Activated naive CD8-positive, alpha-beta T cell treated with anti-CD3 and anti-CD28 coated beads, Interleukin-2, amount 50 U/mL, for 24 hours (primary cell): ENCODE data around the gene ARVCF.
A peak's percentile ranks its signal among the peaks of the same experiment; 100 is the strongest.

Source experiments
- ATAC-seq: fragments of 150-1000 bp; cut with Tn5 transposase; one replicate; pipeline ENCODE4 v1.10.0; 2021
- DNase-seq: peaks from one replicate; pipeline ENCODE4 v3.0.0; 2021
- H3K27ac Mint-ChIP-seq: one replicate; pipeline ENCODE4 v1.8.0; 2021; ENCODE audit warnings: mild to moderate bottlenecking, mixed read lengths
- H3K27me3 Mint-ChIP-seq: one replicate; pipeline ENCODE4 v1.8.0; 2021; ENCODE audit warnings: mixed read lengths
- H3K36me3 Mint-ChIP-seq: one replicate; pipeline ENCODE4 v1.8.0; 2021; ENCODE audit warnings: low read depth, mixed read lengths
- H3K4me1 Mint-ChIP-seq: one replicate; pipeline ENCODE4 v1.8.0; 2021; ENCODE audit warnings: mixed read lengths
- H3K4me3 Mint-ChIP-seq: one replicate; pipeline ENCODE4 v1.8.0; 2021; ENCODE audit warnings: mild to moderate bottlenecking, moderate library complexity, mixed read lengths
- H3K9me3 Mint-ChIP-seq: one replicate; pipeline ENCODE4 v1.8.0; 2021; ENCODE audit warnings: mixed read lengths

The ARVCF gene

DNA sequence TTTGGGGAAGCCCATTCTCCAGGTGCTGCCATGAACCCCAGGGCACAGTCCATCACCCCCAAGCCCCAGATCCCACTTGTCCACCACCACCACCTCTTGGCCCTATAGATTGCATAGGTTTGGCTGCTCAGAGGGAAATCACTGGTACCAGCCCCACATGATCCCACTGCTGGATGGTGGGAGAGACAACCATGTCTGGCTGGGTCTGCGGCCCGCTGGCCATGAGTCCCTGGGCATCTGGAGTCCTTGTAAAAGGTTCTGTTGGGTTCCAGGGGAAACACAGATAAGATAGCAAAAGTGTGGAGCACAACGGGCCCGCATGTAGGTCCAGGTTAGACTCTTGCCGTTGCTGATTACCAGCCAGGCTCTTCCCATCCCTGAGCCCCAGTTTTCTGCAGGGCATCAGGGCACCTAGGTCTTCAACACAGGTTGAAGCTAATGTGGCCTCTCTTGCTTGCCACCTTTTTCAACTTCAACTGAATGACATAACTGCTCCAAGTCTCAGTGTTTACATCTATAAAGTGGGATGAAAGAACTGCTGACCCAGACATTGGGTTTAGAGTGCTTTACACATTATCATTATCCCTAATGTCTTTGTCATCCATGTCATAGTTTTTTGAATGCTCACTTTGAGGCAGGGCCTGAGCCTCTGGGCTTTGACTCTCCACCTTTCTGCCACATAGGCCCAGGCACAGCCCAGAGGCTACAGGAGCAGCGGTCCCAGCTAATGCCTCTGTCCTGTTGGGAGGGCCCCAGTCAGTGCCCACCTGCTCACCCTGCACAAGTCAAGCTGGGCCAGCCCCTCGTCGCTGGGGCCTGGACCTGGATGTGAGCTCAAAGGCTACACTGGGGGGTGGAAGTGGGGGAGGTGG lies 3.3 kb upstream of the ARVCF start:
- peaks cover 30% of the 10 kb centered on the region for H3K4me1 Mint-ChIP-seq
- H3K4me3 Mint-ChIP-seq: peak overlapping the region; percentile 84
- H3K27ac Mint-ChIP-seq: peak overlapping the region; percentile 83
- no peak for ATAC-seq
- H3K9me3 Mint-ChIP-seq: no peaks in the 10 kb centered on the region
- H3K27me3 Mint-ChIP-seq: peaks cover 21% of the 10 kb centered on the region
- no peak for DNase-seq
- H3K36me3 Mint-ChIP-seq: peaks cover 2% of the 10 kb centered on the region

DNA sequence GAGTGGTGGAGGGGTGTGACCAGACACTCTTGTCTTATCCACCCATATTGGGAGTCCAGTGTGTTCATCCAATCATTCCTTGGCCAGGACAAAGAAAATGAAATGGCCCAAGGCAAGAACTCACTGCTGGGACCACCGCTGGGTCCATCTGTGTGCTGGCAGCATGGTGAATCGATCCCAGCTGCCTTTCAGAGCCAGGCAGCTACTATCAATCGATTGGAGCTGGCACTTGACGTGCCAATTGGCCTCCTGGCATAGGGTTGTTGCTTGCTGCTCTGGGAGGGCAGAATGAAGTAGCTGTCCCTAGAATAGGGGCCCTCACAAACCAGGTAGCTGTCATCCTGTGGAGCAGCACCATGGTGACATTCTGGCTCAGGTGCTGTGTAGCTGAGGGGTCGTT lies 1.4 kb upstream of the ARVCF start:
- Mint-ChIP-seq H3K9me3 (no peaks in the 10 kb centered on the region), H3K36me3 (no peaks in the 10 kb centered on the region), H3K4me1 (peaks cover 22% of the 10 kb centered on the region), H3K27me3 (peaks cover 24% of the 10 kb centered on the region), H3K27ac (no peak overlapping the region), H3K4me3 (peak overlapping the region; percentile 62)
- no peak for DNase-seq
- no peak for ATAC-seq

DNA sequence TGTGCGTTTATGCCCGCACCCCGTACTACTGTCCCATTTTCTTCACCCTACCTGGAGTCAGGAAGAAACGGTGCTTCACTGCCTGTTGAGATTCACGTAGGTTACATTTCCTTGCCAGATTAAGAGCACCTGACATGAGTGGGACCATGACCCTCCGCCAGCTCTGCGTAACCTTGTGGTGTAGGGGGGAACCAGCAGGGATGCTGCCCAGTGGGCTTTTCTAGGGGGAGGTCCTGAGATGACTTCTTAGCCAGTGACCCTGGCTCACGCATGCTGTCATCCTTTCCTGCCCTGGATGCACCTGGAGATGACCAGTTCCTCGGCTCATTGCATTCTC lies 967 bp upstream of the ARVCF start:
- no peaks in the 10 kb centered on the region for H3K36me3 Mint-ChIP-seq

DNA sequence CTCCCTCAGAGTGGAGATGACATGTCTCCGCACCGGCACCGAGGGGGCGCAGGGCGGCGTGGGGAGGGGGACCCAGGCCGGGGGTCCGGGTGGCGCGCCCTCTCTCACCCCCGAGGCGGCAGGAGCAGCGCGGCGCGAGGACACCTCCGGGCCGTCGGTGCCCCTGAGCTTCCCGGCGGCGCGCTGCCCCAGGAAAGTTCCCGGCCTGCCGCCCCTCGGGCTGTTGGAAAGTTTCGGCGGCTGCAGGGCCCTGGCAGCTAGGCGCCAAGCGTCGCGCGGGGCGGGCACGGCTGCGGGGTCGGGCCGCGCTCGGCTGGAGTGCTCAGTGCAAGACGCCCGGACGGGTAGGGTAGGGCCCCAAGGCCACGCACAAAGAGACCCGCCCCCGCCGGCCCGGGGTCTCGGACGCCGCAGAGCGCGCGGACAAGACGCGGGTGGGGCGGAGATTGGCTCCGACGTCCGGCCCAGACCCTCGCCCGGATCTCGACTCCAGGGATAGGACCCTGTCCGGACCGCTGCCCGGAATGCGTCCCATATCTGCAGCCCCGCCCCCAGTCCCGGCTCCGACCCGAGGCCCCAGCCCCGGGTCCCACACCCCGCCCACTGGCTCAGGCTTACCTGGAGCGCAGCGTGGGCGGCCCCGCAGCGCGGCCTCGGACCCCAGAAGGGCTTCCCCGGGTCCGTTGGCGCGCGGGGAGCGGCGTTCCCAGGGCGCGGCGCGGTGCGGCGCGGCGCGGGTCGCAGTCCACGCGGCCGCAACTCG lies 471 bp downstream of the ARVCF start:
- no peak for ATAC-seq
- DNase-seq: peak; percentile 30
- Mint-ChIP-seq H3K4me1 (peaks cover 10% of the 10 kb centered on the region), H3K9me3 (no peaks in the 10 kb centered on the region), H3K4me3 (peak overlapping the region; percentile 82), H3K27ac (no peak overlapping the region), H3K36me3 (no peaks in the 10 kb centered on the region), H3K27me3 (peaks cover 24% of the 10 kb centered on the region)

More for the DNA sequence above, 967 bp upstream of the ARVCF start:
- no peak for ATAC-seq
- no peak overlapping the region for H3K27ac Mint-ChIP-seq
- no peak for DNase-seq
- peaks cover 20% of the 10 kb centered on the region for H3K4me1 Mint-ChIP-seq
- H3K9me3 Mint-ChIP-seq: no peaks in the 10 kb centered on the region
- H3K27me3 Mint-ChIP-seq: peaks cover 24% of the 10 kb centered on the region
- peak overlapping the region; percentile 62 for H3K4me3 Mint-ChIP-seq

DNA sequence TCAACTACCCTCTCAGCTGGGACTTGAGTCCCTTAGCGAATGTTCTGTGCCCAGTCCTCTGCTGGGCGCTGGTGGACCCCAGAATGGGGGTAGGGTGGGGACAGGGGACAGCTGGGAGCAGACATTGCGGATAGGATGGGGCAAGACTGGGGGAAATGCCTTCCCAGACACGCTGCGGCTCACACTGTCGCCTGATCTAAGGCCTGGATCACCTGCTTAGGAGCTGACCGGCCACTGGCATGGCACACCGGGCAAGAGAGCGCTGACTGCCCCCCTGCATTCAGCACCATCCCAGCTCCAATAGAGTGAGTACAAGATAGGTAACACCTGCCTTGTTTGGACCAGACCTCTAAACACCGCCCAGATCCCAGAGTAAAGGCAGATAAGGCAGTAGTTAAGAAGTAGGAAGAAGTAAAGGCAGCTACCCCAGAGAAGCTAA lies 1.4 kb downstream of the ARVCF start:
- no peak for DNase-seq
- H3K36me3 Mint-ChIP-seq: no peaks in the 10 kb centered on the region
- peaks cover 24% of the 10 kb centered on the region for H3K27me3 Mint-ChIP-seq
- ATAC-seq: no peak
- no peaks in the 10 kb centered on the region for H3K9me3 Mint-ChIP-seq
- peaks cover 6% of the 10 kb centered on the region for H3K4me1 Mint-ChIP-seq
- H3K27ac Mint-ChIP-seq: no peak overlapping the region
- H3K4me3 Mint-ChIP-seq: peak overlapping the region; percentile 46

DNA sequence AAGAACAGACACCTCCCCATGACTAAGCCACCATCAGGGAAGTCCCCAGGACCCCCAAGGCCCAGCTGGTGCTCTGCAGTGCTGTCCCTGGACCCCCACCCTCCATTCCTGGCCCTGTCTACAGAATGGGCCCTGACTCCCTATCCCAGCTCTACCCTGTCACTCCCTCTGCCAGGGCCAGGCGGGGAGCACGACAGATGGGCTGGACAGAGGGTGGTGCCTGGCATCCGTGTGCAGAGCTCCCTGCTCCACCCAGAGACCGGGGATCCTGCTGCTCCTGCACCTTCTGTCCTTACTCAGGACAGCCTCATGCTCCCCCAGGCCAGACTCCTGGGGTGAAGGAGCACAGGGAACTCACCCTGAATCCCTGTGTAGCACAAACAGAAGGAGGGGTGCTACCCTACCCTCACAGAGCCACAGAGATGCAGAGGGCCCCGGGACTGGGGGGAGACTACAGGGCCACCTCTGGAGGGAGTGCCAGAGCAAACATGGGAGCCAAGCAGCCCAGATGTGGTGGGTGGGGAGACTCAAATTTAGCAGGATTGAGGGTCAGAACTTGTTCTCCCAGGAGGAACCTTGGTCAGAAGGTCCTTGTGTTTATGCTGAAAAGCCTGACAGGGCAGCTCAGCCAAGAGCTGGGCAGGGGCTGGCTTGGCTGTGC lies 2.0 kb downstream of the ARVCF start:
- H3K27ac Mint-ChIP-seq: no peak overlapping the region
- DNase-seq (no peak), ATAC-seq (no peak)
- H3K9me3 Mint-ChIP-seq: no peaks in the 10 kb centered on the region
- H3K4me3 Mint-ChIP-seq: no peak overlapping the region
- no peaks in the 10 kb centered on the region for H3K36me3 Mint-ChIP-seq
- H3K27me3 Mint-ChIP-seq: peaks cover 24% of the 10 kb centered on the region
- peaks cover 4% of the 10 kb centered on the region for H3K4me1 Mint-ChIP-seq

DNA sequence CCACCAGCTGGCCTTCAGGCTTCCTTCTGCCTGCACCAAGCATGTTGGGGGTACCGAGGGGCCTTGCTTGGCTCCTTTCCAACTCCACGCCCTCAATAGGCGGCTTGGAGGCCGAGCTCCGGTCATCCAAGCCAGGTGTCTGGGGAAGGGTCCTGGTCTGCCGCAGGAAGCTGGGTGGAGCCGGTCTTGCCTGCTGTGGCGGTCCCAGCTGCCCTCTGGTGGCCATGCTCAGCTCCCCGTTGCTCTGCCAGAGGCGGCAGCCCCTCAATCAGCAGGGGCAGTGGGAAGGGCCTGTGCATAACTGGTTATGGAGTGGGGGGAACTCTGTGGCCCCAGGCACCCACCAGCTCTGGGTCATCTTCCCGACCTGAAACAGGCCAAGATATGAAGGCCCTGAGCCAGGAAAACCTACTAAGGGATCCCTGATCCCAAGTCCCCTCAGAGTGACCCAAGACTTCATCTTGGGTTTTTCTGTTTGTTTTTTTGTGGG lies 3.2 kb downstream of the ARVCF start:
- Mint-ChIP-seq H3K4me3 (no peak overlapping the region), H3K27ac (no peak overlapping the region), H3K4me1 (peaks cover 4% of the 10 kb centered on the region), H3K27me3 (peaks cover 20% of the 10 kb centered on the region), H3K9me3 (no peaks in the 10 kb centered on the region), H3K36me3 (no peaks in the 10 kb centered on the region)
- DNase-seq (peak; percentile 61), ATAC-seq (no peak)

DNA sequence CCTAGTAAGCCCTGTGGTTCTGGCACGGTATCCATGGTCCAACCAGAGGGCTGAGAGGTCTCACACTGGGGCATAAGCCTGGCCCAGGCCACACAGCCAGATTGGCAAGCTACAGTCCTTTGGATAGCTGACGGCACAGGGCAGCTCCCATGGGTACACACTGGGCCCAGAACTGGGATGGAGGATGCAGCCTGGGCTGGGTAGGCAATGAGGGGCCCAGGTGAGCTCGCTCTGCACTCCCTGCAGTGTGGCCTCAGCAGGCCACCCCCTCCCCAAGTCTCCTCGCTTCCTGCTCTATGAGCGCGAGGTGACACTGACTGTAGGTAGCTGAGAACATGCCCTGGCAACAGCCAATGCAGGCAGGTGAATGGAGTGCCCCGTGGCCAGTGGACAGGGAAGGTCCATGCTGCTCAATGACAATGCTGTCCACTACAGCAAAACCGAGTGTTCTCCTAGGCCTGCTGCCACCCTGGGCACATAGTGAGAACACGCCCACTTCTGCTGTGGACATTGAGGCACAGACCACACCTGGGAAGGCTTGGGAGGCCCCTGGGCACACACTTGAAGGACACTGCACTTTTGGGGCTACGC lies 3.8 kb downstream of the ARVCF start:
- Mint-ChIP-seq H3K27ac (no peak overlapping the region), H3K4me1 (peaks cover 4% of the 10 kb centered on the region), H3K9me3 (no peaks in the 10 kb centered on the region), H3K4me3 (no peak overlapping the region), H3K27me3 (peaks cover 17% of the 10 kb centered on the region), H3K36me3 (no peaks in the 10 kb centered on the region)
- ATAC-seq (no peak), DNase-seq (no peak)

DNA sequence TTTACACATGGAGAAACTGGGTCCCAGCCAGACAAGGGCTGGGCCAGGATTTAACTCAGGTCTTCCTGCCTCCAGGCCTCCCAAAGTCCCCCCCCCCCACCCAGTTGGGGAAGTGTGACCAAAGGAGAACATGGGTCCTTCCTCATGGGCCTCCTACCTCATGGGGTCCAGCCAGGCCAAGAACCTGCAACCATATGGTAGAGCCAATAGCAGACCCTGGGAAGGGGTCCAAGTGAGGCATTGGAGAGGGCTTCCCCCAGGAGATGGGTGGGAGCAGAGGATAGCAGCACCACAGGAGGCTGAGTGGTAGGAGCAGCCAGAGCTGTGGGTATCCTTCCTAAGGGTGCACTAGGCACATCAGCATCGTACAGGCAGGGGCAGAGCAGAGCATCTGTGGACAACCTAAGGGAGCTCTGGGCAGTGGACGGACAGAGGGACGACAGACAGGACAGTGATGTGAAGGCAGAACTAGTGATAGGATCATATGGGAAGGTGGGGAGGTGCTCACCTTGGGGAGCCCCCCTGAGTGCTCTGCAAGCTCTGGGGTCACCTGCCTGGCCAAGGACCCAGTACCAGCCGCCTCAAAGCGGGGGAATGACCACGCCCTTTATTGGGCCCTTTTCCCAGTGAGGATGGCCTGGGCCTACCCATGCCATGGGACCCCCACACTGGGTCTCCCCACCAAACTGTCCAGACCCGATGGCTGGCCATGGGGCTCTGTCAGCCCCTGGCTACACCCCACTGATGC lies 4.5 kb downstream of the ARVCF start:
- ATAC-seq (no peak), DNase-seq (no peak)
- Mint-ChIP-seq H3K27ac (no peak overlapping the region), H3K36me3 (no peaks in the 10 kb centered on the region), H3K27me3 (peaks cover 12% of the 10 kb centered on the region), H3K4me3 (no peak overlapping the region), H3K9me3 (no peaks in the 10 kb centered on the region), H3K4me1 (peaks cover 2% of the 10 kb centered on the region)

DNA sequence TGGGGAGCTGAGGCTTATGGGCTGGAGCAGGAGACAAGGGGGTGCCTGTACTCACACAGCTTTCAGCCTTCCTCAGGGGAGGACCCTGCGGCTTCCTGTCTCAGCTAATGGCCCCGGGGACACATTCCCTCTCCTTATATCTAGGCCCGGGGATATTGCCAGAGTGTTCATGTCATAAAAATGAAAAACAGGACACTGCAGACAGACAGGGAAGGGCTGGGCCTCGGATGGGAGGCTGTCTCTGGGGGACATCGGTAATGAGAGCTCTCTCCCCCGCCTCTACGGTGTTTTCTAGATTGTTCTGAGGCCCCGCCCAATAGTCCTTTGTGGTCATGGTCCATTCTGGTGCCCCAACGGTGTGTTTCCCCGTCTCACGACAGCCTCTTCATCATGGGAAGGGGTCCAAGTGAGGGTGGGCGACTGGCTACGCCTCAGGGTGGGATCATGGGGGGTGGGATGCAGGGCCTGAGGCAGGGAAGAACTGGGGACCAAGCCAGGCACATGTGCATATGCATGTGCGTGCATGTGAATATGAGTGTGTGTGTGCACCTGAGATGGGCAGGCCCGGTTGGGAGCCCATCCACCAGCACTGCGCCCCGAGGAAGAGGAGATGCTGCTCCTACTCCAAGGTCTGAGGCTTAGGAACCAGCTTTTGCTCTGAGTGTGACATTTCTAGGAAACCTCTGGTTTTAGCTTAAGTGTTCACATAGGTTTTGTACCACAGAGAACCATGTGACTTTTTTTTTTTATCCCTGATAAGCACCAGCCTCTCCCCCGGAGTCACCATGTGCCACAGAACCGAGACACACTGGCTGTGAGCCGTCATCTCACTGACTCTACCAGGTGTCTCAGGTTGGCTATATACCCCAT lies 5.3 kb downstream of the ARVCF start:
- Mint-ChIP-seq H3K36me3 (no peaks in the 10 kb centered on the region), H3K9me3 (no peaks in the 10 kb centered on the region), H3K4me1 (no peaks in the 10 kb centered on the region), H3K27ac (no peak overlapping the region), H3K4me3 (no peak overlapping the region), H3K27me3 (peaks cover 10% of the 10 kb centered on the region)
- DNase-seq: no peak
- ATAC-seq: no peak

DNA sequence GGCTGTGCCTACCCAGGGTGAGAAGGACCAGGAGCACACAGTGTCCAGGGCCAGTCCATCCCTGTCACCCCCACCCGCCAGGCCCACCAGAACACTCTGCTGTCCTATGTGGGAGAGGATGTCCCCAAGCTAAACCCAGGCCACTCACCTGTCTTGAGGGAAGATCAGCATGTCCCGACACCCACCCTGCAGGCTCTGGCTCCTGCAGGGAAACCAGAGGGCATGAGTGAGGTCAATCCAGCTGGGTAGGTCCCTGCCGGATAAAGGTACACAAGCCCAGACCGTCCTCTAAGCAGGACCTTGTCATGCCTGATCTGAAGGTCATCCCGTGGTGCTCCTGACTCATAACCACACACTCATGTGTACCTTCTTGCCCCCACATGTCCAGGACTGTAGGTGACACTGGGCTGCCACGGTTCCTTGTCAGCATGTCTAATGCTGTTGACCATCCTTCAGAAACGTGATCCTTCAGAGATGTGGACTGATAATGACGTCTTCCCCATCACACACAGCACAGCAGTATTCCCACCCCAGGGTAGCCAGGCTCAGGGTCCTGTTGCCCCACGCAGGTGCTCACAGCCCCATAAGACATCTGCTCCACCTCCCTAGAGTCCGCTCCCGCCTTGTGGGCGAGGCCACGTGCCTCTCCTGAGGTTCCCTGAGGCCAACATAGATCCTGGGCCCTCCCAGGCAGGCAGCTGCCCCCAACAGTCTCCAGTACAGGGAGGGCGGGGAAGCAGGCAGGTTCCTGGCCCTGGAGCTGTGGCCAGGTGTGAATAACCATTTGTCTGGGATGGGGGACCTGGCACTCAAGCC lies 6.1 kb downstream of the ARVCF start:
- no peak for DNase-seq
- no peaks in the 10 kb centered on the region for H3K9me3 Mint-ChIP-seq
- ATAC-seq: no peak
- H3K27ac Mint-ChIP-seq: no peak overlapping the region
- no peak overlapping the region for H3K4me3 Mint-ChIP-seq
- H3K27me3 Mint-ChIP-seq: peaks cover 9% of the 10 kb centered on the region
- no peaks in the 10 kb centered on the region for H3K36me3 Mint-ChIP-seq
- no peaks in the 10 kb centered on the region for H3K4me1 Mint-ChIP-seq

DNA sequence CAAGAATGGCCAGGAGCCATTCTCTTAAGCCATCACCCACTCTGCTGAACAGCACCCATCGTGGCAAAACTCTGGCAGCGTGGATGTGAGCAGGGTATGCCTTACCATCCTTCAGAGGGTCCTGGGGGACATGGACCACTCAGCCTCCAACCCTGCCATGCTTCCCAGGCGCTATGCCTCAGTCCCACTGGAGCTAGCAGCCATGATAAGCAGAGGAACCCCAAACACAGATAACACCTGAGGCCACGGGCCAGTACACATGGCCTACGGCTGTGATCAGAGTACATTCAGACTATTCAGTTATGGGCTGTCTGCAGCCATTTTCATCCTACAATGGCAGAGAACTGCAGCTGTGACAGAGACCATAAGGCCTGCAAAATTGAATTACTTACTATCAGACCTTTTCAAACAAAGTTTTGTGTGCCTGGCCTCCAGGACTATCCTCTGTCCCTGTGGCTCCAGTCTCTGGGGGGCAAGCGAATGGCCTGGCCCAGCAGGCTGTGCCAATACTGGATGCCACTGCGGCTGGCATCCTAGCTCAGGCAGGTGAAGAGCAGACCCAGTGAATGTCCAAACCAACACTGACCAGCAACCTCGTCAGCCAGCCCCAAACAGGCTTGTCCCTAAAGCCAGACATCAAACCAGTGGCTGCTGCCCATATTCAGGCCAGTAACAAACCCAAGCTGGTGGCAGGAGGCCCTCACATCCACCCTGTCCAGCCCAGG lies 6.9 kb downstream of the ARVCF start:
- H3K36me3 Mint-ChIP-seq: no peaks in the 10 kb centered on the region
- DNase-seq (no peak), ATAC-seq (no peak)
- peaks cover under 1% of the 10 kb centered on the region for H3K27me3 Mint-ChIP-seq
- H3K4me3 Mint-ChIP-seq: no peak overlapping the region
- no peaks in the 10 kb centered on the region for H3K4me1 Mint-ChIP-seq
- no peak overlapping the region for H3K27ac Mint-ChIP-seq
- H3K9me3 Mint-ChIP-seq: no peaks in the 10 kb centered on the region
